ENCODE measurements around the gene PLCL2. TPM values are rescaled to one million over a fixed set of nuclear protein-coding genes. Genes with fewer than 3 reads are reported as not detected.

The PLCL2 gene
- total RNA-seq, 4 donors from 2014 or later, result 18.1 to 31.3 (median 27.7) TPM

DNA sequence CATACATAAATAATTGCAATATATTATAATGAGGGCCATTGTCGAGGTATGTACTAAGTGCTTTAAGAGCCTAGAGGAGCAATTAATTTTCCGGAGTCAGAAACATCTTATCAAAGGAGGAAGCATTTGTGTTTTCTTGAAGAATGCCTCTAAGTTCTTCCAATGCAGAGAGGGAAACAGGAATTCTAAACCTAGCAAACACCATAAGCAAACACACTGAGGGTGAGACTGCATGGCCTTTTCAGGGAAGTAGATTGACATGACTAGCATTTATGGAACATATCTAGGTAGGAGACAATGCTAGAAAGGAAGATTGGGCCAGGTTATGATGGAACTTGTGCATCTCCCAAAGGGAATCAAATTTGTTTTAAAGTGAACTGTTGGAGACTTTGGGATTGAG, 7.2 kb upstream of the PLCL2 start:
- no peak for TF ChIP-seq CTCF (IDR thresholded peaks at IDR 0.05; ENCODE audit: low read depth)

DNA sequence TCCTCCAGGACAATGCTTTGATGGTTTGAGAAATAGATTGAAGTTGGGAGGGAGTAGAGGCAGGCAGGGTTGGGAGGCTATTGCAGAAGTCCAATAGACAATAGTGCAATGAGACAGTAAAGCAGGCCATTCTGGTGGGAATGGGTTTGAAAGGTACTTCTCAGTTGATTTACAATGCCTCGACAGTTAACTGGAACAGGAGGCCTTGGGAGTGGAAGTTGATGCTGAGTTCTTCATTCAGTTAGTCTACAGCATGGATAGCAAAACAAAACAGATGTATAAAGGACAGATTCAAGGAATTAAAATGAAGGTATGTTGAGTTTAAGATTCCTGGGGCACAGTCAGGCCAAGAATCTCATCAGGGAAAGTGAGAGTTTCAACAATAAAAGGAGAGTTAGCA, 6.8 kb upstream of the PLCL2 start:
- TF ChIP-seq CTCF (IDR thresholded peaks at IDR 0.05; ENCODE audit: low read depth), result no peak

DNA sequence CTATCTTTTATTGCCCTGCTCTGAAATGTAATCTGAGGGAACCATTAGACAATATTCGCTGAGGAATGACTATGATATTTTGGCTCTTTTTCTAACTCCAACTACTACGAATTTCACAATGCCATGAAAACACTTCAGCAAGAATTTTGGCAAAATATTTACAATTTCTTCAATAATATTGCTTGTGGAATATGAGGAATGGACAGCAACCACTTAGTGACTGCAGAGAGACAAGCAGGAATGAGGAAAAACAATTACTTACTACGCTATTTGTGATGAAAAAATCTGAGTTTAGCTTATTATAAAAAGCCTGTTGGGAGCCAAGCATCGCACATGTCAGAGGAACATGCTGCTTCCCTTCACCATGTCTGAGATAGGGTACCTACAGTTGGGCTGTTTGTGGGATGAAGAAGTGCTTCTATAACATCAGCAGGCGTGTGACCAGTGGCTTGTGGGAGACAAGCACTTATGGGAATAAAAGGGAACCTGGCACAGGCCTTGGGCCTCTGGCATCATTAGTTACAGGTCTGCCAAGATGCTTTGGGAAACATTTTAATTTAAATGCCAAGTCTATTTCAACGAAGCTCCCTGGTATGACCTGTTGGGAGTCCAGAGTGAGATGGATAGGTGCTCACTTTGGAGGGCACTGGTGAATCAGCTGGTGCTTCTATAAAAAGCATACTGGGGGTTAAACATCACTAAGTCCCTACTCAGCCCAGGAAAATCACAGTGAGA, 2.7 kb upstream of the PLCL2 start:
- no peak for TF ChIP-seq CTCF (IDR thresholded peaks at IDR 0.05; ENCODE audit: low read depth)

DNA sequence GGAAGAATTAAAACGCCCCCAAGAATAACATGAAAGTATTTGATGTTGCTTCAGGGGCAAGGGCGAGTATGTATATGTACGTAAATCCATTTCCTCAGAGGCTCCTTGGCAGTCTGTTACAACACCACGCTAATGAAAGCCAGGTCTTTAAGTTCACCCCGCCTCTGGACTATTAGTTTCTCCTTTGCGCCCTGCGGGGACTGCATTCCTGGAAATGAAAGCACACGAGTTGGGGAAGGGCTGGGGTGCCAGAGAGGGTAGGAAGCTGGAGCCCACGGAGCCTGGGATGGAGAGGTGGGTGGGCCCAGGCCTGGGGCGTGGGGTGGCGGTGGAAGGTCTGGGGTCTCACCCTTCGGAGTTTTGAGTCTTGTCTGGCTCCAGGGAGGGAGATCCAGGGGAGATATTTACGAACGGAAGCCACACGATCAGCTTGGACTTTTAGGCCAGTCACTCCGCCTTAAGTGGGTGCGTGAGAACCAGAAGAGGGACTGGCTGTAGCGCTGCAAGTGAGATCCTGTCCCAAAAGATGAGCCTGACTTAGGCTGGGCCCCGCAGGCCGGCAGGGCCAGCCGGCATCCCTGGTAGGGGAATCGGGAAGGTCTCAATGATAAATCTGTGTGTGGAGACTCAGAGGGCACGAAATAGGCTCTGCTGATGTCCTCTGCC, 1.6 kb upstream of the PLCL2 start:
- TF ChIP-seq CTCF (IDR thresholded peaks at IDR 0.05; ENCODE audit: low read depth), result no peak

- TF ChIP-seq CTCF (IDR thresholded peaks at IDR 0.05; ENCODE audit: low read depth), result no peak
These were observed 1.1 kb upstream of the PLCL2 start for GRCh38 chr3:16883723-16884083.

DNA sequence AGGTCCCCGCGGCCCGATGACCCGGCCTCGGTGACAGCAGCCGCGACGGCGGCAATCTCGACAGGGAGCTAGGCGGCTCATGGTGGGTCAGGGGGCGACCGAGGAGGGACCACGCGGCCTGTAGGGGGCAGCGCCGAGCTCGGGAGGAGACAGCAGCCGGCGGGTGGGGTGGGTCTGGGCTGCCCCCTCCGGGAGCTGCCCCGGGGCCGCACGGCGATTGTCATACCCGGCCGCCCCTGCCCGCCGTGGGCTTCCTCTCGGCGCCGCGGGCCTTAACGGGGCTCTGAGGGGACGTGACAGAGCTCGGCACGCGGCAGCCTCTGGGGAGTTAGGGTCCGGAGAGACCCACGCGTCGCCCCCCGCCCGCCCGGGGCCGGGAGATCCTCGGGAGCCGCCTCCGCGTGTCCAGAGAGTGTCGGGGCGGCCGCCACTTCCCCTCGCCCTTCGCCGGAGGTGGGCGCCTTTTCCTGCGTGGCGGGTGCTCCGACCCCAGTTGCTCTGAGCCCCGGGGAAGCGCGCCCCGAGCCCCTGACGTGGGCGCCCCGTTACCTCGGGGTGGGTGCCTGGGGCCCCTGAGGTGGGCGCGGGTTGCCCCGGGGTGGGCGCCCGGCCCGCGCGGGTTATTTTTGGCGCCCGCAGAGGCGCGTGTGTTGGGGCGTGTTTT, 539 bp upstream of the PLCL2 start:
- TF ChIP-seq CTCF (IDR thresholded peaks at IDR 0.05; ENCODE audit: low read depth), result no peak

DNA sequence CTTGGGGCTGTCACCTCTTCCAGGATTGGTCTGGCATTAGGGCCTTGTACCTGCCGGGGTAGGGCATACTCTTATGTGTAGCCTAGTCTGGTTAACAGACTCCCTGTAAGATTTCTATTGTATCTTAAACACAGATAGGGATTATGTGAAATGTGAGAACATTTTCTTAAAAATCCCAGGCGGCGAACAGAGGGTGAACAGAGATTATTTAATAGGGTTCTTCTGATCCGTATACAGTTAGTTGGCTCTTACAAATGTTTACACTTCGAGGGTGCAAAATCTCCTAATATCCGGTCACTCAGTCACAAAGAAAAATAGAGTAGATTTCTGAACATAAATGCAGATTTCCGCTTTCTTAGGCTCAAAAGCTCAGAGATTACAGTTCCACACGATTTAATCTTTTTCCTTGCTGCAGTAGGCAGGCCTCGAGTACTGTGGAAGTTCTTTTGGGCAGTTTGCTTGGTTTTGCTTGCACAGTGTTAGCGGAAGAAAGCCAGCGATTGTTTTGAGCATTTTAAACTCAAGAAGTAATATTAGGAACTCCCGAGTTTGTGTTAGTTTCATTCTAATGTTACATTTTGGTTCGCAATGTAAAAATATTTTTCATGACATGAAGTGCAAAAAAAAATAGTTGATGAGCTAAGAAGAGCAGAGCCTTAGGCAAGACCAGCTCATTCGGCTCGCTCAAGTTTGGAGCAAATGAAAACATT, 993 bp downstream of the PLCL2 start:
- no peak for TF ChIP-seq CTCF (IDR thresholded peaks at IDR 0.05; ENCODE audit: low read depth)

Measured in subcutaneous adipose tissue (tissue), 4 donors.